ENCODE results near the gene HMGCS2.

DNA sequence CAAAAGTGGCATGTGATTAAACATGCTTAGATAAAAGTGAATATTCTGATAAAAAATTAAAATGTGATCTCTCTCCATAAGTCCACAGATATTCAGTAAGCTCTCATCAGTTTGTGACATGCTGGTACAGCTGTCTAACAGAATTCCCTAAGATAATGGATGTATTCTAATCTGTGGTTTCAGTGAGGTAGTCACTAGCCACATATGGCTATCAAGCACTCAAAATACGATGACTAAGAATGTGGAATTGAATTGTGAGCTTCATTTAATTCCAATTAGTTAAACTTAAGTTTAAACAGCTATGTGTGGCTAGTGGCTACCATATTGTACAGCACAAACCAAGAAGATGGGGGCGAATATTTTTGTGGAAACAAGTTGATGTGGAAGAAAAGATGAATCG lies 46.7 kb upstream of the HMGCS2 start:
- TF ChIP-seq, protein P1, sequence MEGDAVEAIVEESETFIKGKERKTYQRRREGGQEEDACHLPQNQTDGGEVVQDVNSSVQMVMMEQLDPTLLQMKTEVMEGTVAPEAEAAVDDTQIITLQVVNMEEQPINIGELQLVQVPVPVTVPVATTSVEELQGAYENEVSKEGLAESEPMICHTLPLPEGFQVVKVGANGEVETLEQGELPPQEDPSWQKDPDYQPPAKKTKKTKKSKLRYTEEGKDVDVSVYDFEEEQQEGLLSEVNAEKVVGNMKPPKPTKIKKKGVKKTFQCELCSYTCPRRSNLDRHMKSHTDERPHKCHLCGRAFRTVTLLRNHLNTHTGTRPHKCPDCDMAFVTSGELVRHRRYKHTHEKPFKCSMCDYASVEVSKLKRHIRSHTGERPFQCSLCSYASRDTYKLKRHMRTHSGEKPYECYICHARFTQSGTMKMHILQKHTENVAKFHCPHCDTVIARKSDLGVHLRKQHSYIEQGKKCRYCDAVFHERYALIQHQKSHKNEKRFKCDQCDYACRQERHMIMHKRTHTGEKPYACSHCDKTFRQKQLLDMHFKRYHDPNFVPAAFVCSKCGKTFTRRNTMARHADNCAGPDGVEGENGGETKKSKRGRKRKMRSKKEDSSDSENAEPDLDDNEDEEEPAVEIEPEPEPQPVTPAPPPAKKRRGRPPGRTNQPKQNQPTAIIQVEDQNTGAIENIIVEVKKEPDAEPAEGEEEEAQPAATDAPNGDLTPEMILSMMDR (IDR thresholded peaks at IDR 0.05): no peak
- no peak for TF ChIP-seq EZH2 (IDR thresholded peaks at IDR 0.05)
